A549 (cell line): ENCODE results near the gene KPTN. TPM values are rescaled to one million over a fixed set of nuclear protein-coding genes. Genes with fewer than 3 reads are reported as not detected.

Experiments used
- ATAC-seq, 2 experiments: fragments of 200-7000 bp in 1 of 2; fragments of >200 bp in 1 of 2; cut with Nextera tagmentation in 1 of 2; cut with Tn5 transposase in 1 of 2; 3 replicates each; pipeline versions ENCODE4 v1.8.0 to v1.9.1; 2018 to 2020; ENCODE audit warnings: mild to moderate bottlenecking in 1 of 2, moderate library complexity in 1 of 2
- CTCF ChIA-PET: fragments of 300-600 bp; sonication (Branson Sonifier 250); formaldehyde crosslinking; extraction: SDS; loops from one replicate; lab custom pipeline; 2021; ENCODE audit warnings: antibody characterized with exemption, inconsistent platforms; lab: Yijun Ruan, JAX
- POLR2A ChIA-PET: fragments of 350-600 bp; formaldehyde crosslinking; extraction: SDS; loops from one replicate; lab custom pipeline; 2021; ENCODE audit warnings: antibody characterized with exemption, inconsistent platforms; lab: Yijun Ruan, JAX
- DNase-seq, 2 experiments: peaks; one replicate each; pipeline versions ENCODE4 v3.0.0 to v3.0.0-alpha.2; 2011 to 2016; ENCODE audit warnings: low read depth in 1 of 2, low spot score in 1 of 2
- FAIRE-seq: peaks from 2 replicates; lab custom pipeline; 2011; peaks lifted over from hg19 to GRCh38; lab: Jason Lieb, UNC
- H3K27ac ChIP-seq, 2 experiments: fragments of >200 bp; sonication (Bioruptor Twin); formaldehyde crosslinking; 3 replicates each; pipeline ENCODE4 v1.5.1; 2016 to 2017
- H3K4me1 ChIP-seq: fragments of >200 bp; sonication (Bioruptor Twin); formaldehyde crosslinking; 3 replicates; pipeline ENCODE4 v1.6.1; 2016
- H3K4me2 ChIP-seq: fragments of >200 bp; sonication (Bioruptor Twin); formaldehyde crosslinking; 3 replicates; pipeline ENCODE4 v1.6.1; 2016
- H3K4me3 ChIP-seq: fragments of >200 bp; sonication (Bioruptor Twin); formaldehyde crosslinking; 3 replicates; pipeline ENCODE4 v1.5.1; 2016
- H3K9me3 ChIP-seq: fragments of >200 bp; sonication (Bioruptor Twin); formaldehyde crosslinking; 3 replicates; pipeline ENCODE4 v1.6.1; 2016
- CEBPB ChIP-seq, 2 experiments: fragments of >200 bp in 1 of 2; sonication (Bioruptor Twin) in 1 of 2; formaldehyde crosslinking in 1 of 2; IDR thresholded peaks; 2 replicates each; pipeline ENCODE4 v1.6.1; 2012 to 2016
- CHD4 ChIP-seq: fragments of 200-600 bp; sonication (generic); IDR thresholded peaks from 2 replicates; pipeline ENCODE4 v1.6.1; 2016; ENCODE audit warnings: antibody characterized with exemption, mild to moderate bottlenecking, borderline replicate concordance
- EHMT2 ChIP-seq: fragments of 200-600 bp; sonication (generic); IDR thresholded peaks from 2 replicates; pipeline ENCODE4 v1.6.1; 2016; ENCODE audit warnings: antibody characterized with exemption, low read depth, mild to moderate bottlenecking, moderate library complexity
- EP300 ChIP-seq, 2 experiments: fragments of >200 bp; sonication (Bioruptor Twin); formaldehyde crosslinking; IDR thresholded peaks; 2 replicates in 1 of 2; 3 replicates in 1 of 2; pipeline ENCODE4 v1.6.1; 2016 to 2017
- ESRRA ChIP-seq: fragments of 150-350 bp; IDR thresholded peaks from 2 replicates; pipeline ENCODE4 v1.6.1; 2014; ENCODE audit warnings: mild to moderate bottlenecking, low read length, borderline replicate concordance
- GATA3 ChIP-seq: IDR thresholded peaks from 2 replicates; pipeline ENCODE4 v1.6.1; 2012; ENCODE audit warnings: borderline replicate concordance
- HDAC2 ChIP-seq: fragments of 200-600 bp; sonication (generic); IDR thresholded peaks from 2 replicates; pipeline ENCODE4 v1.6.1; 2016
- HOXA7 ChIP-seq: fragments of 250-450 bp; sonication (Bioruptor Pico); IDR thresholded peaks from 2 replicates; pipeline ENCODE4 v1.5.0; 2020; ENCODE audit warnings: mild to moderate bottlenecking, moderate library complexity
- KDM1A ChIP-seq: fragments of 200-600 bp; sonication (generic); IDR thresholded peaks from 2 replicates; pipeline ENCODE4 v1.6.1; 2016; ENCODE audit warnings: low read depth, mild to moderate bottlenecking
- MYC ChIP-seq: IDR thresholded peaks from 2 replicates; pipeline ENCODE4 v1.6.1; 2012; ENCODE audit warnings: mild to moderate bottlenecking, inconsistent platforms, low read length, improper control_type of control experiment, borderline replicate concordance
- NR3C1 ChIP-seq: fragments of >200 bp; sonication (Bioruptor Twin); formaldehyde crosslinking; IDR thresholded peaks from 3 replicates; pipeline ENCODE4 v1.6.1; 2017
- PHF8 ChIP-seq: fragments of 200-600 bp; sonication (generic); IDR thresholded peaks from 2 replicates; pipeline ENCODE4 v1.6.1; 2016; ENCODE audit warnings: low read depth, mild to moderate bottlenecking, antibody characterized with exemption, moderate library complexity, borderline replicate concordance
- POLR2AphosphoS2 ChIP-seq: conservative IDR thresholded peaks from 2 replicates; pipeline ENCODE4 v1.6.1; 2012; ENCODE audit warnings: low read length, improper control_type of control experiment, inconsistent platforms
- RAD21 ChIP-seq, 2 experiments: fragments of >200 bp in 1 of 2; sonication (Bioruptor Twin) in 1 of 2; formaldehyde crosslinking in 1 of 2; IDR thresholded peaks in 1 of 2; conservative IDR thresholded peaks in 1 of 2; 2 replicates in 1 of 2; 3 replicates in 1 of 2; pipeline ENCODE4 v1.6.1; 2012 to 2018; ENCODE audit warnings: inconsistent platforms in 1 of 2
- RARB ChIP-seq: fragments of 250-450 bp; sonication (Bioruptor Pico); IDR thresholded peaks from 2 replicates; pipeline ENCODE4 v1.8.0; 2021; ENCODE audit warnings: mild to moderate bottlenecking, moderate library complexity
- RCOR1 ChIP-seq: fragments of 150-350 bp; IDR thresholded peaks from 2 replicates; pipeline ENCODE4 v1.6.1; 2014; ENCODE audit warnings: antibody characterized with exemption, low read length, low read depth
- RFX5 ChIP-seq: fragments of 450-650 bp; IDR thresholded peaks from 2 replicates; pipeline ENCODE4 v1.7.1; 2014; ENCODE audit warnings: antibody characterized with exemption, mild to moderate bottlenecking, moderate library complexity
- RNF2 ChIP-seq: fragments of 200-600 bp; sonication (generic); IDR thresholded peaks from 2 replicates; pipeline ENCODE4 v1.6.1; 2016; ENCODE audit warnings: low read depth, mild to moderate bottlenecking, antibody characterized with exemption, moderate library complexity, borderline replicate concordance
- SMC3 ChIP-seq: fragments of >200 bp; sonication (Bioruptor Twin); formaldehyde crosslinking; IDR thresholded peaks from 3 replicates; pipeline ENCODE4 v1.6.1; 2018; ENCODE audit warnings: inconsistent platforms
- SREBF2 ChIP-seq: fragments of 450-650 bp; IDR thresholded peaks from 2 replicates; pipeline ENCODE4 v1.6.1; 2014; ENCODE audit warnings: mild to moderate bottlenecking, moderate library complexity
- ZNF302 ChIP-seq: fragments of 250-450 bp; sonication (Bioruptor Pico); IDR thresholded peaks from 2 replicates; pipeline ENCODE4 v1.9.0; 2021; ENCODE audit warnings: inconsistent platforms, mild to moderate bottlenecking, moderate library complexity
- ZSCAN20 ChIP-seq: fragments of 250-450 bp; sonication (Bioruptor Pico); IDR thresholded peaks from 2 replicates; pipeline ENCODE4 v1.8.0; 2022; ENCODE audit warnings: mild to moderate bottlenecking, moderate library complexity
- WGBS: methylation state at CpG from one replicate; pipeline ENCODE4 v1.1.6; 2017; ENCODE audit errors: missing lambda C conversion rate; 5-methylcytosine and 5-hydroxymethylcytosine counted together
- polyA plus RNA-seq, 4 experiments: library from polyadenylated mRNA; depleted of rRNA in 3 of 4; stranded (reverse); fragments of >200 nt; fragmentation: RNase III in 1 of 4; extraction: RNeasy Plus Mini Kit Qiagen cat#74134 plus additional on column Dnase treatment in 1 of 4; gene quantifications; 2 replicates in 3 of 4; 3 replicates in 1 of 4; pipeline ENCODE4 v1.2.3, GENCODE V29; 2011 to 2017
- TF ChIP-seq, protein P1 (sequence below): IDR thresholded peaks from 2 replicates; pipeline ENCODE4 v1.6.1; 2012
- TF ChIP-seq, protein P2 (sequence below): fragments of 450-650 bp; IDR thresholded peaks from 2 replicates; pipeline ENCODE4 v1.6.1; 2014; ENCODE audit warnings: antibody characterized with exemption
- TF ChIP-seq, protein P3 (sequence below): IDR thresholded peaks from 2 replicates; pipeline ENCODE4 v1.6.1; 2012; ENCODE audit warnings: low read depth, borderline replicate concordance
- TF ChIP-seq, protein P4 (sequence below): fragments of 150-350 bp; IDR thresholded peaks from 2 replicates; pipeline ENCODE4 v1.6.1; 2014; ENCODE audit warnings: low read depth, mild to moderate bottlenecking, low read length
- TF ChIP-seq, protein P5 (sequence below): fragments of >200 bp; sonication (Bioruptor Twin); formaldehyde crosslinking; IDR thresholded peaks from 2 replicates; pipeline ENCODE4 v1.6.1; 2016

KPTN gene
- polyA plus RNA-seq, 2 of the 4 experiments (the other 2 are of a cell fraction), result 10.6 to 20.6 TPM

DNA sequence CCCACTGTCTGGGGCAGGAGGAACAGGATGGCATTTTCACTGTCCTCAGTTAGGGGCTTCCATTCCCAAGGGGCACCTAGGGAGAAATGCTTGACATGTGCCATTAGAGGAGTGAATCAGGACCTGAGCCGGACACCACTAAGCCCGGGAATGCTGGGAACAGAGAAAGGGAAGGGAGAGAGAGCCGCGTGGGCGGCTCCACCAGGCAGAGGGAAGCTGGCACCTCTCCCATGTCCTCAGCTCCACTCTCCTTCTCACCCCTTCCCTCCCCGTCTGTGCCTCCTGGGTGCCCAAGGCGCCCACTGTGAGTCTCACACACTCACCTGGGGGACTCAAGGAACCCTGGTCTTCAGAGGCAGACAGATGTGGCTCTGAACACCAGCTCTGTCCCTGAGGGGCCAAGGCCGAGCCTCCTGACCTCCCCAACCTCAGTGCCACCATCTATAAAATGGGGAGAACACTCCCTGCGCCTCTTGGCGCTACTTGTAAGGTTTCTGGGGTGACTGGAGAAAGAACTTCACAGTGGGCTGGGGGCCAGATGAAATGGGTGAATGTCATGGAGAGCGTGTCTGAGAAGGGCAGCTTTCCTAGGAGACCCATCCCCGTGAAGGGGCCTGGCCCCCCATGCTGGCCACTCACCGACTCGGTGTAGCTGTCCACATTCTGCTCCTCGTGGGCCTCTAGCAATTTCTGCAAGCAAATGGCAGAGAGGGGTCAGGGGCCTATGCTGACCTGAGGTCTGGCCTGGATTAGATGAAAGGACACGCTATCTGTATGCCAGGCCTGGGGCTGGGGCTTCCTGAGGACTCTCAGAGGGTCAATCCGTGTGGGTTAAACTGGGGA lies 5.3 kb upstream of the KPTN start:
- CTCF ChIA-PET, result interaction anchor here (1.0 to 3.1 kb wide), 8 partner anchors 13 to 210 kb away, joined by 3 to 17 read pairs (median 5); partner anchors contain the start of gene NAPA
- DNase-seq, result no peak
- H3K27ac ChIP-seq, result no peak overlapping the region
- no peak for TF ChIP-seq RFX5
- TF ChIP-seq, protein P1, sequence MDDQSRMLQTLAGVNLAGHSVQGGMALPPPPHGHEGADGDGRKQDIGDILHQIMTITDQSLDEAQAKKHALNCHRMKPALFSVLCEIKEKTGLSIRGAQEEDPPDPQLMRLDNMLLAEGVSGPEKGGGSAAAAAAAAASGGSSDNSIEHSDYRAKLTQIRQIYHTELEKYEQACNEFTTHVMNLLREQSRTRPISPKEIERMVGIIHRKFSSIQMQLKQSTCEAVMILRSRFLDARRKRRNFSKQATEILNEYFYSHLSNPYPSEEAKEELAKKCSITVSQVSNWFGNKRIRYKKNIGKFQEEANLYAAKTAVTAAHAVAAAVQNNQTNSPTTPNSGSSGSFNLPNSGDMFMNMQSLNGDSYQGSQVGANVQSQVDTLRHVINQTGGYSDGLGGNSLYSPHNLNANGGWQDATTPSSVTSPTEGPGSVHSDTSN, result no peak
- TF ChIP-seq RCOR1, result no peak
- TF ChIP-seq EP300 (IDR thresholded peaks at IDR 0.05), result no peak
- TF ChIP-seq, all 56 proteins: peak for 0
- H3K4me2 ChIP-seq, result no peak overlapping the region
- H3K9me3 ChIP-seq, result no peaks in the 10 kb centered on the region
- no peak overlapping the region for H3K4me3 ChIP-seq
- FAIRE-seq (no peak), ATAC-seq (no peak)
- peaks cover 7% of the 10 kb centered on the region; the same call in 2 of the 3 replicates for H3K4me1 ChIP-seq
- POLR2A ChIA-PET, result no interaction called here
- WGBS, result 88% methylated on average over 17 of the region's 17 CpGs

DNA sequence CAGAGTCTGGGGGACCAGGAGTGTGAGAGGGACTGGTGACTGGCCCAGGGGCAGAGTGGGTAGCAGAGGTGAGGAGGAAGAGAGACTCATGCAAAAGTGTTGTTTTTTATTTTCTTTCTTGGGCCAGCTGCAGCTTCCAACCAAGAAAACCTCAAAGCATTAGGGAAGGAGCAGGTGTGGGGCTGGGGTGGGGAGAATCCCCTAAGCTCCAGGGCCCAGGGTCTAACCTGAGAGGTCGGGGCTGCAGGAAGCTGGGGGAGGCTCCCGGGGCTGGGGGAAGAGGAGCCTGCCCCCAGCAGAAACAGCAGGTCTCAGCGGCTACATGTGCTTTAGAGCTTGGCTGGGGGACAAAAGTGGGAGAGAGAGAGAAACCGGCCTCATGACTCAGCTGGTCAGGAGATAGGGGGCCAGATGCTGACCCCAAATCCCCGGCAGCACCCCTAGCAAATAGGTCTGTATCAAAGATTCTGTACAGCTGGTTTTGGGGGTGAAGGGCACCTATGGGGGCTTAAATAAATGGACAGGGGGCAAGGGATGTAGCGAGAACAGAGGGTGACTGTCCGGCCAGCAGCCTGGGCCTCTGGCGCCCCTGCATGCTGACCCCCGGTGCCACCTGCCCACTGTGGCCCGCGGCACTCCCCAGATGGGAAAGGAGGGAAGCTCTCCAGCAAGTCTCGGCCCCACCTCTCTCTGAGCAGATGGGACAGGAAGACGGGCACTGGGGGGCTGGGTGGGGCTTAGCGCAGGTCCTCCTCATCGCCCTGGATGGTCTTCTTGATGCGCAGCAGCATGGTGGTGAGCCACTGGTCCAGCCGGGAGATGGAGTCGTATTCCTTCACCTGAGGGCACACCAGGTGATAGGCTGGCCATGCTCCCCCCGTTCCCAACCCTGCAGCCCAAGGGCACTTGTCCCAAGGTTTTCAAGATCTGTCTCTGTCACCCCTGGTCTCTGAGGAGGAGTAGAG lies 3.8 kb upstream of the KPTN start:
- TF ChIP-seq ESRRA, result no peak
- TF ChIP-seq SREBF2, result no peak
- TF ChIP-seq, protein P2, sequence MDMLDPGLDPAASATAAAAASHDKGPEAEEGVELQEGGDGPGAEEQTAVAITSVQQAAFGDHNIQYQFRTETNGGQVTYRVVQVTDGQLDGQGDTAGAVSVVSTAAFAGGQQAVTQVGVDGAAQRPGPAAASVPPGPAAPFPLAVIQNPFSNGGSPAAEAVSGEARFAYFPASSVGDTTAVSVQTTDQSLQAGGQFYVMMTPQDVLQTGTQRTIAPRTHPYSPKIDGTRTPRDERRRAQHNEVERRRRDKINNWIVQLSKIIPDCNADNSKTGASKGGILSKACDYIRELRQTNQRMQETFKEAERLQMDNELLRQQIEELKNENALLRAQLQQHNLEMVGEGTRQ, result no peak
- TF ChIP-seq CHD4, result no peak
- no peak for TF ChIP-seq KDM1A
- TF ChIP-seq MYC, result no peak
- no peak for TF ChIP-seq RNF2
- no peak for TF ChIP-seq CEBPB (IDR thresholded peaks at IDR 0.05)
- ChIA-PET CTCF (interaction anchor here (0.5 to 5.8 kb wide), 9 partner anchors 18 to 225 kb away, joined by 3 to 30 read pairs (median 6); partner anchors contain the start of genes EHD2 and NAPA), POLR2A (interaction anchor here (0.5 to 1.0 kb wide), 3 partner anchors 121 to 261 kb away, joined by 3 to 6 read pairs (median 4); no protein-coding TSS in a partner anchor)
- WGBS, result 93% methylated on average over 18 of the region's 19 CpGs
- FAIRE-seq, result no peak
- Histone ChIP-seq H3K9me3 (no peaks in the 10 kb centered on the region), H3K4me3 (no peak overlapping the region), H3K4me2 (no peak overlapping the region), H3K4me1 (peaks cover 12% of the 10 kb centered on the region; the same call in 2 of the 3 replicates), H3K27ac (no peak overlapping the region)
- no peak for DNase-seq
- no peak for ATAC-seq

DNA sequence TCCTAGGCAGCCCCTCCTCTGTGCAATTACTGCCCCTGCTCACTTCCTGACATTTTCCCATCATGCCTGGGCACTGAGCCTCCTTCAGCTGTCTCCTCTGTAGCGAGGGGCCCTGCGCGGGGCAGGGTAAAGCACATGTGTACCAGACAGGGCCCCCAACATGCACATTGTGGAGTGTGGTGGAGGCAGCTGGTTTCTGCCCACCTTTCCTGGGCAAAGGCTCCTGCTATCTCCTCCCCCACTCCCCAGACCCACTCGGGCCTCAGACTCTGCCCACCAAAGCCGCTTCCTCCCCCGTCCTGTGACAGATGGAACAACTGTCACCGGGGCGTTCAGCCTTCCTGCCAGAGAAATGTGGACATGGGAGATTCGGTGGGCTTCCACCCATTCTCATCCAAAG lies 2.9 kb upstream of the KPTN start:
- ChIA-PET POLR2A (interaction anchor here (1.2 kb wide), 1 partner anchor 114 kb away, joined by 3 read pairs; no protein-coding TSS in a partner anchor), CTCF (interaction anchor here (0.9 to 5.8 kb wide), 5 partner anchors 8 to 226 kb away, joined by 3 to 30 read pairs (median 7); partner anchors contain the start of genes EHD2 and NAPA)
- H3K4me3 ChIP-seq, result no peak overlapping the region
- no peaks in the 10 kb centered on the region for H3K9me3 ChIP-seq
- ATAC-seq (no peak), FAIRE-seq (no peak), DNase-seq (no peak)
- WGBS, result 88% methylated on average over 9 of the region's 9 CpGs
- no peak overlapping the region for H3K4me2 ChIP-seq
- H3K27ac ChIP-seq, result no peak overlapping the region
- peaks cover 12% of the 10 kb centered on the region; the same call in 2 of the 3 replicates for H3K4me1 ChIP-seq
- TF ChIP-seq, protein P3, sequence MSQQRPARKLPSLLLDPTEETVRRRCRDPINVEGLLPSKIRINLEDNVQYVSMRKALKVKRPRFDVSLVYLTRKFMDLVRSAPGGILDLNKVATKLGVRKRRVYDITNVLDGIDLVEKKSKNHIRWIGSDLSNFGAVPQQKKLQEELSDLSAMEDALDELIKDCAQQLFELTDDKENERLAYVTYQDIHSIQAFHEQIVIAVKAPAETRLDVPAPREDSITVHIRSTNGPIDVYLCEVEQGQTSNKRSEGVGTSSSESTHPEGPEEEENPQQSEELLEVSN, result no peak
- TF ChIP-seq EP300 (IDR thresholded peaks at IDR 0.05), result no peak
- no peak for TF ChIP-seq SMC3
- no peak for TF ChIP-seq HOXA7 (CRISPR knock-in tag)
- no peak for TF ChIP-seq ZNF302 (CRISPR knock-in tag)
- TF ChIP-seq GATA3, result no peak
- TF ChIP-seq NR3C1, result no peak
- TF ChIP-seq HDAC2, result no peak
- TF ChIP-seq, protein P4, sequence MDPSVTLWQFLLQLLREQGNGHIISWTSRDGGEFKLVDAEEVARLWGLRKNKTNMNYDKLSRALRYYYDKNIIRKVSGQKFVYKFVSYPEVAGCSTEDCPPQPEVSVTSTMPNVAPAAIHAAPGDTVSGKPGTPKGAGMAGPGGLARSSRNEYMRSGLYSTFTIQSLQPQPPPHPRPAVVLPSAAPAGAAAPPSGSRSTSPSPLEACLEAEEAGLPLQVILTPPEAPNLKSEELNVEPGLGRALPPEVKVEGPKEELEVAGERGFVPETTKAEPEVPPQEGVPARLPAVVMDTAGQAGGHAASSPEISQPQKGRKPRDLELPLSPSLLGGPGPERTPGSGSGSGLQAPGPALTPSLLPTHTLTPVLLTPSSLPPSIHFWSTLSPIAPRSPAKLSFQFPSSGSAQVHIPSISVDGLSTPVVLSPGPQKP, result no peak
- no peak for TF ChIP-seq EHMT2
- TF ChIP-seq RAD21 (conservative IDR thresholded peaks at IDR 0.05 in 1 of 2, IDR thresholded peaks at IDR 0.05 in 1 of 2), result no peak
- TF ChIP-seq, protein P5, sequence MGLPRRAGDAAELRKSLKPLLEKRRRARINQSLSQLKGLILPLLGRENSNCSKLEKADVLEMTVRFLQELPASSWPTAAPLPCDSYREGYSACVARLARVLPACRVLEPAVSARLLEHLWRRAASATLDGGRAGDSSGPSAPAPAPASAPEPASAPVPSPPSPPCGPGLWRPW, result no peak
- TF ChIP-seq ZSCAN20 (CRISPR knock-in tag), result no peak
- no peak for TF ChIP-seq RCOR1
- TF ChIP-seq RFX5, result no peak
- TF ChIP-seq RARB (CRISPR knock-in tag), result no peak
- TF ChIP-seq PHF8, result no peak
- no peak for TF ChIP-seq POLR2AphosphoS2
